NCI-H2107 (cell line): ENCODE results near the gene ERVFRD-1.

ENCODE experiments used
- DNase-seq: peaks from one replicate; lab custom pipeline; 2025; lab: John Stamatoyannopoulos, UW

The ERVFRD-1 gene, protein sequence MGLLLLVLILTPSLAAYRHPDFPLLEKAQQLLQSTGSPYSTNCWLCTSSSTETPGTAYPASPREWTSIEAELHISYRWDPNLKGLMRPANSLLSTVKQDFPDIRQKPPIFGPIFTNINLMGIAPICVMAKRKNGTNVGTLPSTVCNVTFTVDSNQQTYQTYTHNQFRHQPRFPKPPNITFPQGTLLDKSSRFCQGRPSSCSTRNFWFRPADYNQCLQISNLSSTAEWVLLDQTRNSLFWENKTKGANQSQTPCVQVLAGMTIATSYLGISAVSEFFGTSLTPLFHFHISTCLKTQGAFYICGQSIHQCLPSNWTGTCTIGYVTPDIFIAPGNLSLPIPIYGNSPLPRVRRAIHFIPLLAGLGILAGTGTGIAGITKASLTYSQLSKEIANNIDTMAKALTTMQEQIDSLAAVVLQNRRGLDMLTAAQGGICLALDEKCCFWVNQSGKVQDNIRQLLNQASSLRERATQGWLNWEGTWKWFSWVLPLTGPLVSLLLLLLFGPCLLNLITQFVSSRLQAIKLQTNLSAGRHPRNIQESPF

DNA sequence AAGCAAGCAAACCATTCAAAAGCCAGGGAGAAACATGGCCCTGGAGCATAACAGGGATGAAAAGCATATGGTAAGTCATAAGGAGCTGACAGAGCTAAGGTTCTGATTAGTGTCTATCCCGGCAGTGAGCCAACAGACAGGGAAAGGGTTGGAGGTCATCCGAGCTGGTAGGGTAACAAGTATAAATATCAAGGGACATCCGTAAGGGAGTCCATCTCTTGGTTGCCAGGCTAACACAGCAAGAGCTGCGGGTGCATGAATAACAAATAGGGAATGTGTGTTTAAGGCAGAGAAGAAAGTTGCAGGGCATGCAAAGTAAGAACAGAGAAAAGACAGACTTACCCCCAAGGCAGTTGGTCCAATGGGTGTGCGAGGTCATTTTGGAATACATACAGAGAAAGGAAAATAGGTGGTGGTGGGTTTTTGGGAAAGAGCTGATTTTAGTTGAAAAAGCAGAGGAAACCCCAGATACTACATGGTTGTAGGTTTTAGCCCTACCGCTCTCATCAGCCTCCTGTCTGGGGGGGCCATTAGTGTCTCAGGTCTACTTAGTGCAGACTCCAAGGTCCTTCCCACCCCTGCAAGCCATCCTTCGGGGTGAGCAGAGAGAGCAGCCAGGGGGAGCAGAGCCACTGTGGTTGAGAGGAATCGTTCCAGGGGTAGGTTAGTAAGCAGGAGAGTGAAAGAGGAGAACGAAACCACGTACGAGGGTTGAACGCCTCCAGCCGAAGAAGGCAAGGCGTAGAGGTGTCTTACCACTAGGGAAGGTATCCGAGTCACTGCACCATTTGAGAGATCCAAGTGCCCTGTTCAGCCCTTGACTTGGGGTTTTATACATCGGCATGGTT, at the start of gene ERVFRD-1:
Gene ERVFRD-1 (minus strand): TSS at position 805 of the 848 bp plus-strand sequence. CDS start 6,415 bp downstream, outside the sequence.
- DNase-seq: no peak

DNA sequence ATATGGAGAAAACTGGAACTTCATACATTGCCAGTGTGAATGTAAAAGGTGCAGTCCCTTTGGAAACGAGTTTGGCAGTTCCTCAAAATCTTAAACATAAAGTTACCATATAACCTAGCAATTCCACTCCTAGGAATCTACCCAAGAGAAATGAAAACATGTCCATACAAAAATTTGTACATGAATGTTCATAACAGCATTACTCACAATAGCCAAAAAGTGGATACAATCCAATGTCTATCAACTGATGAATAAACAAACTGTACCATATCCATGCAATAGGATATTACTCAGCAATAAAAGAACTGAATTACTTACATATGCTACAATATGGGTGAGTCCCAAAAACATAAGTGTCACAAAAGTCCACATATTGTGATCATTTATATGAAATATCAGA, 48.7 kb upstream of the ERVFRD-1 start:
- DNase-seq: no peak

DNA sequence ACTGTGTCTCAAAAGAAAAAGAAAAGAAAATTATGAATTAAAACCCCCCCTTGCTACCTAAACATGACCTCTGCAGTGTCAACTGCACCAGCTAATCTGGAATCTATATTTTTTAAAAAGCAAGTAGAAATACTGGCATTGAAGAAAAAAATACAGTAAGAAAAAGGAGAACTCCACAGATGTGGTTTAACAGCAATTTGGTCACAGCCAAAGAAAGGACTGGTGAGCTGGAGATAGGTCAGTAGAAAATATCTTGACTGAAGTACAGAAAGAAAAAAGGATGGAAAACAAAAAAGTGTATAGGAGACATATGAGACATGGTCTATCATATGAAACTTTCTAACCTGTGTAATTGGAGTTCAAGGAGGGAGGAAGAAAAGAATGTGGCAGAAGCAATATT, 44.1 kb upstream of the ERVFRD-1 start:
- no peak for DNase-seq

DNA sequence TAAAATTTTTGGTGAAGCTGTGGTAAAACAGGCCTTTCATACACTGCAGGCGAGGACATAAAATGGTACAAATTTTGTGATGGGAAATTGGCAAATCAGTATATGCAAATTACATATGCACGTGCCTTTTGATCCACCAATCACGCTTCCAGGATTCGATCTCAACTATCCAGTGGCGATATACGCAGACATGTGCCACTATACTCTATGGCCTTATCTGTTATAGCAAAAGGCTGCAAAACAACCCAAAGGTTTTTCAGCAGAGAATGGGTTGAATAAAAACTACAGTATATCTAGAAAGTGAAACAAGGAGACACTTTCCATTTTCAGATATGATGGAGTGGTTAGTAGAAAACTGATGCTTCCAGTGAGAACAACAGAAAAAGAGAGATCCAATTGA, 41.9 kb upstream of the ERVFRD-1 start:
- no peak for DNase-seq

DNA sequence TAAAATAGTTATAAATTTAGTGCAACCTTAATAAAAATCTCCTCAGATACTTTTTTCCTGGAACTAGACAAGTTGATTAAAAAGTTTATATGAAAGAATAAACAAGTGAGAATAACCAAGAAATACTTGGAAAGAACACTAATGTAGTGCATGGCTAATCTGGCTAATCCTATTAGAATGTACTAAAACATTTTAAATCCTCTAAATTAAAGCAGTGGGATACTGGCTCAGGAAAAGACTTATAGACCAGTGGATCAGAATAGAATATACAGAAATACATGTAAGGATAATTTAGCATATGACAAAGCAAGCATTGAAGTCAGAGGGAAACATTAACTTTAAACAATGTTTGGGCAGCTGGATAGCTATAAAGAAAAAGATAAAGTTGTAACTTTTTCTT, 41.1 kb upstream of the ERVFRD-1 start:
- DNase-seq: no peak

DNA sequence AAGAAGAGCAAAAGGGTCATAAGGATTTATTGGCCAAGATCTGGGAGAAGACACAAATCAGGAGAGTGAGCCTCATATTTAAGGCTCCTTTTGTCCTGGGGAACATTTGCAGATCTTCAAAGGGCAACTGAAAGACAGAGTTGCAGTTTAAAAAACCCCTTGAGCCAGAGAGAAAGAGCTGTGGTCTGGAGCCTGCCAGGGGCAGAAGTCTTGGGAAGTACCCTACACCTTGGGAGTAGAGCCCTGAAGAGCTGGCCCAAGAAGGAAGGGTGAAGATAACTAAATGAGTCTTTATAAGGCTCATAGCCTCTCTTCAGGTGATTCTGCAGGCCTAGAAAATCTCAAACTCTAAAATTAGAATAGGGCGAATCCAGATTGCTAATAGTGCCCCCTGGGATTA, 40.0 kb upstream of the ERVFRD-1 start:
- no peak for DNase-seq

DNA sequence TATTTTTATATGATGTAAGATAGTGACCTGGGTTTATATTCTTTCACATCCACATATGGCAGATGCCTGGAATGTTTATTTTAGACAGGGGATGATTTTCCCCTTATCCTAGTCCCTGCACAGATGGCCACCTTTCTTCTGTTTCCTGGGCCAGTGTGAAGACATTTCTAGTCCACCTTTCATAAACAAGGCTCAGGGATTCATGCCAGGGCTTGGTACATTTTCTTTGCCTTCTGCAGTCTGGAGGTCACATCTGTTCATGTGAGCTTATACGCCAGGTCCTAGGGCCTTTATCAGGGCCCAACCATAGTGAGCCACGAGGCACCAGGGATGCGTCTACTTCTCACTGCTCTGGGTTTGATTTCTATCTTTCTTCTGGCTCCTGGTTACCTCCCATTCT, 38.0 kb upstream of the ERVFRD-1 start:
- DNase-seq: no peak

DNA sequence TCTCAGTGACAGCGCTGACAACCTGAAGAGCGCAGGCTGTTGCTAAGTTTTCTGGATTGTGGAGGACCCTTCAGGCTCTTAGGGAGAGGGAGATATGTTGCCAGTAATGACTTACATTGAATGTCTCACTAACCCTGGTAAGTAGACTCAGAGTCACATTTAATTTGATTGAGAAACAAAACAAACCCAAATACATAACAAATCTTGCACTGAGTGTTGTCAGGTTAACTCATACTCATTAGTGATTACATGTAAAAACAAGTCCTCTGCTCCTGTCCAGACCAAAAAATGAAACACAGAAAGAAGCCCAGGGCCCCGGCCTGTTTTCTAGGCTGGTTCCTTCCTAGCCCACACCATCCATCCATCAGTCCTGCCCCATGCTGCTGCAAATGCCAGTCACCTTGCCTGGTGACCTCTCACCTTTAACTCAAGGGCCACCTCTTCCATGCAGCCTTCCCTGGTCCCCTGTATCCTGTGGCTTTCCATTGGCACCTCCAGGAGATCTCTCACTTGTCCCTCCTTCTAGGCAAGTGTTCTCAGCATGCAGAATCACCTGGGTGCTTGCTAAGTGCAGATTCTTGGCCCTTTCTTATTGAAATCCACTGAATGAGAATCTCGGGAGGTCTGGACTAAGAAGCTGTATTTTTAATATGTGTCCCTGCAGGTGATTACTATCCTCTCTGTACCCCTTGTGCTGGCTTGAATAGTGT, 34.7 kb upstream of the ERVFRD-1 start:
- DNase-seq: no peak

DNA sequence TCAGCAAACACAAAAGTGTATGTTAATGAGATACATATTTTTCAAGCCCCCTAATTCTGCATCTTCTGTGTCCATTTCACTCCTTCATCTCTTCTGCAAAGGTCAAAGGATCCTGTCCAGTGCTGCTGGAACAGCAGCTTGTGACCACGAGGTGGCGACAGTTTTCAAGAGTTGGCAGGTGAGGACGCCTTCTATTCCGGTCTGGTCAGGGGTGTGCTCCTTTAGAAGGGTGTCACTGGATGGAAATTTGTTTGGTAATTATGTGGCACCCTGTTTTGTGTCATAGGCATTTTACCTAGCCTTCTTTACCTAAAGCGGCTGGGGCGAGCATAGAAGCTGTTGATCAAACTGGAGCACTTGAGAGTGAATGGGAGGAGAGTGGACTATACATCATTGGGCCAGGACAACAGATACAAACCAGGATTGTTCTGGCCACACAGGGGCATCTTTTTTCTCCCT, 32.9 kb upstream of the ERVFRD-1 start:
- no peak for DNase-seq

DNA sequence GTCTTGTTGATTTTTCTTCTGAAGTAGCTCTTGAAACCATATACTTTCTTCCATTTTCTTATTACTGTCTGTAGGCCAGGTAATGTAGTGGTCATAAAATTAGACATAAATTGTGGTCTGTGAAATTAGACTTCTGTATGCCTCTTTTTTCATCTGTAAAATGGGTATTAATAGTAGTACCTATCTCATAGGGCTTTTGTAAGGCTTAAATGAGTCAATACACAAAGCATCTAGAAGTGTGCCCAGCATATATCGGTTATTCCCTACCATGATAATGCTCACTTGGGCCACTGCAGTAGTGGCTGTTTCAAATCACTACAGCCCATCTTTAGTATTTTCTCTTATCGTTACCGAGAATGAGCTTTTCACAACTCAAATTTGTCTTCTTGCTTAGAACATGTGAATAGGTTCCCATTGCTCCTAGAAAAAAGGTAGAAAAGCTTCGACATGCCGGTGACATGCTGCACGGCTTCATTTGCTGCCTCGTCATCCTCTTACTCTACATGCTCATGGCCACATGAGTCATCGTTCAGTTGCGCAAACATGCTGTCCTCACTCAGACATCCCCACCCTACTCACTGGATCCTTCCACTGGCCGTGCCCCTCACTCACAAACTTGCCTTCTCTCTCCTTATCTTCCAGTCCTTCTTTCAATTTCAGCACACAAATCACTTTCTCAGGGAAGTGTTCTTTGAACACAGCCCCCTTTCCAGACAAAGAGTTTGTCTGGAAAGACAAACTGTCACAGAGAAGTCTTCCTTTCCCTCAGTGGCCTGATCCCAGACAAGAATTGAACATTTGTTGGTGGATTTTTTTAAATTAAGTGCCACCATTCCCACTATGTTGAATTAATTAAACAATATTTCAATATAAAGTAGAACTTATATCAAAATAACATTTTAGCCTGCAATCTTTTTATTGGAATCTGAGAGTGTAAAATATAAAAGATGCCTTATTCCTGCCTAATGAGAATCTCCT, 32.2 kb upstream of the ERVFRD-1 start:
- DNase-seq: no peak

DNA sequence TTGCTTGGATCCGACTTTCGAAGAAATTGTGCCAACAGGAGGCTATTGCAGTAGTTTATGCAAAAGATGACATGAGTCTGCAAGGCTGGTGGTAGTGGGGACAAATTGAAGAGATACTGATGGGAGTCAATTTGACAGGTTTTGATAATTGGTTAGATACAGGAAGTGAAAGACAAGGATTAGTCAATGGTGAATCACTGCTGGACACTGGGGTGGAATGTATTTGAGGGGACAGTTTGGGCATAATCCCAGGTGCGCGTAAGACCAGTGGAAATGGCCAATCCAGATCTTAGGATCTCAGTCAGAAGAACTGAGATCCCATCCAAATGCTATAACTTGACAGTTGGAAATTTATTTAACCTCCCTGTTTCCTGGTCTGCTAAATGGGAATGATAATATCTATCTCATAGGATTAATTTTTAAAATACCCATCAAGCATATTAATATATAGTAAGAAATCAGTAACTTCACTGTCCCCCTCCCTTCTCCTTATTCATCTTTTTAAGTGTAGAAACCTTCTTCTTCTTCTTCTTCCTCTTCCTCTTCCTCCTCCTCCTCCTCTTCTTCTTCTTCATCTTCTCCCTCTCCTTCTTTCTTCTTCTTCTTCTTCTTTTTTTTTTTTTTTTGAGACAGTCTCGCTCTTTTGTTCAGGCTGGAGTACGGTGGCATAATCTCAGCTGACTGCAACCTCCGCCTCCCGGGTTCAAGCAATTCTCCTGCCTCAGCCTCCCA, 30.9 kb upstream of the ERVFRD-1 start:
- no peak for DNase-seq

DNA sequence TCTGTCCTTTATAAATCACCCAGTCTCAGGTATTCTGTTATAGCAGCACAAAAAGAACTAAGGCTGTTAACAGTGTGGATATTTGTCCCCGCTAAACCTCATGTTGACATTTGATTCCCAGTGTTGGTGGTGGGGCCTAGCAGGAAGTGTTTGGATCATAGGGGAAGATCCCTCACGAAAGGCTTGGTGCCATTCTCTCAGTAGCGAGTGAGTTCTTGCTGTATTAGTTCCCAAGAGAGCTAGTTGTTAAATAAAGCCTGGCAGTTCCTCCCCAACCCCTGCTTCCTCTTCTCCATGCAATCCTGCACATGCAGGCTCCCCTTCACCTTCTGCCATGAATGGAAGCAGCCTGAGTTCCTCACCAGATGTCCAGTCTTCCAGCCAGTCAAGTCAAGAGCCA, 29.8 kb upstream of the ERVFRD-1 start:
- no peak for DNase-seq

DNA sequence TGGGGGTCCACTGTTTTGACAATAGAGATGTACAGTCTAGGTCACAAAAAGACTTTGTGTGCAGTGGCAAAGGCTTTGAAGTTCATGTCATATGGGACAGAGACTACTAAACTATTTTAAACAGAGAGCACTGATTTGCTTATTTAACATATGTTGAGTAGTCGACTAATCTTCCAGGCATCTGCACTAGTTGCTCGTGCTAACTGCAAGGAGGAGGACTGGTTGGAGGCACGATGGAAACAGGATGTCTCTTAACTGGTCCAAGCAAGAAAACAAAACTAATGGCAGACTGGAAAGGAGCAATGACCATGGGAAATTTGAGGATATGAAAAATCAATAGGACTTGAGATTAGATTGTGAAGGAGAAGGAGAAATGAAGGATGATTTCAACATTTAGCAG, 28.5 kb upstream of the ERVFRD-1 start:
- DNase-seq: no peak

DNA sequence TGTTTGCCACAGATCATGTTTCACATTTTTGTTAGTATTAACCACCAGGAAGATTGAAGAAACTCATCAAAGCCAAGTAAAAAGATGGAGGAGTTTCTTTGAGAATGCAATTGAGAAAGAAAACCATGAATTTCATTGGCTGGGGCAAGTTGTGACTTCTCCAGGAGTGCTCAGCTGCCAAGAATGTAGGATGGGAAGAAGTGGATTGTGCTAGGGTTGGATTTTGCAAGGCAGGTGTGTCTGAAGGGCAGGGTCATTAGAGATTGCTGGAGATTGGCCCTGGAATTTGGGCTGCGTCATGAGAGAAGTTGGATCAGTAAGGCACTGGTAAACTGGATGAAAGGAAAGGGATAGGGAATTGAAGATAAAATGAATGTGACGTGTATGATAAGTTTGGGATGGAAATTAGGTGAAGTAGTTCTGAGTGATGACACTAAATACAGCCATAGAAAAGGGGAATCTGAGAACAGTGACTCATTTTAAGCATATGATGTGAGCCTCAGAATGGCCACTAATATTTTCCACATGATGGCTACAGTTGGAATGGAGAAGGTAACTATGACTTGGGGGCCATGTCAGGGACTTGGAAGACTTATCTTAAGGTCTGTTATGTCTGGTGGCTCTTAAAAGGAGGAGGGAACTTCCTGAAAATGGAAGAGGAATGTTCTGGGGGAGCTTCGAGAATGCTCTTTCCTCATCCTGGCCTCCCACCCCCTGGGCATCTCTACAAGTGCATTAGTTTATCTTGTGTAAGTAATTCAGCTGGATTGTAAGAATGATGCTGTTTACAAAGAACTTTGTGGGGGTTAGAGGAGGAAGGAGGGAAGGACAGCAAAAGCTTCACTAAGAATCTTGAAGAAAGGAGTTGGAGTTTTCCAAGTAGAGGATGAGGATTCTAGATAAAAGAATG, 27.8 kb upstream of the ERVFRD-1 start:
- DNase-seq: no peak

DNA sequence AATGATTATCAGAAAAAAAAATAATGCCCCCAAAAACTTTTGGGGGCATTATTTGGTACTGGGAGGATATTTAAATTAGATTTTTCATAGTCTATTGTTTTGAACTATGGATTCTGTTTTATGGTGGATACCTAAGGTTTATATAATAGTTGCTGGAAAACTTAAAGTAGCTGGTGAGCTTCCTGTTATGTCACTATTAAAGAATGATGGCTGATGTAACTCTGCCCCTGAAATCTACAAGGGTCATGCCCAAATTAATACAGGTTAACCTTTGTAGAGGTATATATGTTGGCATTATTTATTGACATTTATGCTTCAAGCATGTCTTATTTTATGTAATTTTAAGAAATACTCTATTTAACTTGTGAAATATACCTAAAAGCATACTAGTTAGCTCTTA, 25.3 kb upstream of the ERVFRD-1 start:
- DNase-seq: no peak

DNA sequence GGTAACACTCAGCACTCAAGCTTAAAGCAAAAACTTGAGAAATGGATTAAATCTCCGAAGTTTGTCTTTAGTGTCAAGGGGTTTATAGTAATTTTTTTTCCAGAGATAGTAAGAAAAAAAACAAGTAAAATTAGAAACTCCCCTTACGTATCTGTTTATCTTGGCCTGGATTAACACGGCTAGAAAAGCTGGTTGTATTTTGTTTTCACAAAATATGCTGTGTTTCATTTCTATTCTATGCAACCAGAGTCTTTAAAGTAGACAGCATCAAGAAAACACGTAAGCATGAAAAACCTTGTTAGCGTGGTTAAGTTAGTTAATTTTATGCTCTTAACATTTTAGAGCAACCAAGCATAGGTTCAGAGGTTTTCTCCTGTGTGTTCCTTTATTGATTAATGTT, 21.8 kb upstream of the ERVFRD-1 start:
- no peak for DNase-seq

DNA sequence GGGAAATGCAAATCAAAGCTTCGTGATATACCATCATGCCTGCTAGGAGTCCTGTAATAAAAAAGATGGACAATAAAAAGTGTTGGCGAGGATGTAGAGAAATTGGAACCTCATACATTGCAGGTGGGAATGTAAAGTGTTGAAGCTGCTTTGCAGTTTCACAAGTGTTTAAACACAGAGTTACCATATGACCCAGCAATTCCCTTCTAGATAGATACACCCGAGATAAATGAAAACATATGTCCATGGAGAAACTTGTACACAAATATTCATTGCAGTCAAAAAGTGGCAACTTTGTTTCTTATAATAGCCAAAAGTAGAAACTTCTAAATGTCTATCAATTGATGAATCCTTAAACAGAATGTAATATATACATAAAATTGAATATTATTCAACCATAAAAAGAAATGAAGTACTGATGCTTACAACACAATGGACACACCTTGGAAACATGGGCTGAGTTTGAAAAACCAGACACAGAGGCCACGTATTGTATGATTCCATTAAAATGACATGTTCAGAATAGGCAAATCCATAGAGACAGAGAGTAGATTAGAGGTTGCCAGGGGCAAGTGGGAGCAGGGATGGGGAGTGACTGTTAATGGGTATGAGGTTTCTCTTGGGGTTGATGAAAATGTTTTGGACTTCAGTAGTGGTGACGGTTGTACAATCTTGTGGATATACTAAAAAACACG, 20.8 kb upstream of the ERVFRD-1 start:
- DNase-seq: no peak

DNA sequence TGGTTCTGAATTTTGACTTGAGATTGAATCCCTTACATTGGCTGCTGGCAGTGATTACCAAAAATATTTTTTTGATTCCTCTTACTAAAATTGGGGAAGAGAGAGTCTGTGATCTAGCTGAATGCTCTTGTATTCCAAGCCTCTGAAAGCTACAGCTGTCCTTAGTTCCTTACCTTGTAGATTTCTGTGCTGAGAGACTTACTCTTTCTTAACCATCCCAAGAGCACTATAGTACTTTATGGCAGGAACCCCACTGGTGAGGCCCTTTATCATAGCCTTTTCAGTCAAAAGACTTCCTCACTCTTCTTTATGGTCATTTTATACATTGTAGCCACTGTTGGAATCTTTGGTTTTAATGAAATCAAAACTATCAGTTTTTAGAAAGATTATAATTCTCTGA, 19.1 kb upstream of the ERVFRD-1 start:
- no peak for DNase-seq
